M059J (cell line): Measurements from ENCODE around the gene HPCA. TPM values are rescaled to one million over a fixed set of nuclear protein-coding genes. Genes with fewer than 3 reads are reported as not detected.

Source experiments
- DNase-seq: peaks from one replicate; pipeline ENCODE4 v3.0.0-alpha.2; 2012; ENCODE audit warnings: low read depth
- total RNA-seq: library from RNA; depleted of rRNA; stranded (reverse); fragments of >200 nt; shearing (Covaris generic); gene quantifications from 2 replicates; pipeline ENCODE4 v1.2.3, GENCODE V29; 2014; rRNA removed

HPCA gene
- total RNA-seq, 1 experiment from 2014 or later: 0.07 TPM

GRCh38 chr1:32934535-32934934, 48.2 kb downstream of the HPCA start:
- no peak for DNase-seq

GRCh38 chr1:32937061-32937460, 50.8 kb downstream of the HPCA start:
- DNase-seq: peak; percentile 46

GRCh38 chr1:32939655-32940371, 53.5 kb downstream of the HPCA start:
- DNase-seq: peak; percentile 55

- no peak for DNase-seq
Measured at GRCh38 chr1:32944180-32944579, 57.9 kb downstream of the HPCA start.

Other genes with a start within 250 kb of the HPCA start
- 85.1 and 88.1 TPM in 2 replicates for gene ZBTB8OS, start 235.9 kb upstream of the HPCA start, total RNA-seq
- 182 and 233 TPM in 2 replicates for gene RBBP4, start 235.3 kb upstream of the HPCA start, total RNA-seq
- 22.3 and 38.2 TPM in 2 replicates for gene SYNC, start 183.7 kb upstream of the HPCA start, total RNA-seq
- 83.6 and 87.2 TPM in 2 replicates for gene YARS1, start 69.1 kb upstream of the HPCA start, total RNA-seq
- 20.9 and 30.3 TPM in 2 replicates for gene S100PBP, start 68.8 kb upstream of the HPCA start, total RNA-seq
- gene FNDC5, start 15.6 kb upstream of the HPCA start, total RNA-seq: 0.49 and 2.9 TPM in 2 replicates
- gene TMEM54, start 14.9 kb downstream of the HPCA start, total RNA-seq: 68.7 and 94.8 TPM in 2 replicates
- gene RNF19B, start 78.3 kb downstream of the HPCA start, total RNA-seq: 9.0 and 11.9 TPM in 2 replicates
- gene AK2, start 150.4 kb downstream of the HPCA start, total RNA-seq: 255 and 332 TPM in 2 replicates
- 0.20 and 2.8 TPM in 2 replicates for gene AZIN2, start 194.7 kb downstream of the HPCA start, total RNA-seq